Measurements from ENCODE around the gene SUGCT.

The SUGCT gene

DNA sequence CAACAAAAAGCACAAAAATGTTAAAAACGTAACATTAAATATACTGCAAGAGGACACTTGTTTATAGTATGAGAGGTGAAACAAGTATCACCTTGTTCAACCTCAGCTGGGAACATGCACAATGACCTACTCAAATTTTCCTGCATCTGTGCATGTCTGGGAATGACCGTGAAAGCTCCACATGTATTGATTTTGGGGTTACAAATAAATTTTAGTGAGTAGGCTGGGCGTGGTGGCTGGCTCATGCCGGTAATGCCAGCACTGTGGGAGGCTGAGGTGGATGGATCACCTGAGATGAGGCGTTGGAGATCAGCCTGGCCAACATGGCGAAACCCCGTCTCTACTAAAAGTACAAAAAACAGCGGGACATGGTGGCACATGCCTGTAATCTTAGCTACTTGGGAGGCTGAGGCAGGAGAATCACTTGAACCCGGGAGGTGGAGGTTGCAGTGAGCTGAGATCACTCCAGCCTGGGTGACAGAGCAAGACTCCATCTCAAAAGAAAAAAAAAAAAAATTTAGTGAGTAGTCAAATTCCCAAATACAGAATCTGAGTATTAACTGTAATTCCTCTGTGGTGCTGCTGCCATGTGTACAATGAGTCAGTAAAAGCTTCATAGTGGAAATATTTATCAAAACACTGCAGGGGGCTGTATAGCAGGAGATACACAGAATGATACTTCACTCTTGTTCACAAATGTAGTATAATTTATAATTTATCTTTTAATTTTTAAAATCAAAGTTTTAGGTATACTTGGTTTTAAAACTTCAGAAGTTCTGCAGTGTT is 41.1 kb downstream of the SUGCT start:
- no peaks in the 10 kb centered on the region for H3K27me3 ChIP-seq (ENCODE audit: control insufficient read depth, insufficient read depth, low read length)
- H3K9me3 ChIP-seq (ENCODE audit: control insufficient read depth, low read depth, low read length): no peaks in the 10 kb centered on the region
- no peak overlapping the region for H3K4me3 ChIP-seq (ENCODE audit: low read length)
- H3K4me1 ChIP-seq (ENCODE audit: control insufficient read depth, low read depth, low read length): no peaks in the 10 kb centered on the region
- H3K27ac ChIP-seq (ENCODE audit: low read length): no peak overlapping the region
- H3K36me3 ChIP-seq (ENCODE audit: control insufficient read depth, low read depth, low read length): no peaks in the 10 kb centered on the region
- no peak overlapping the region for H3K9ac ChIP-seq (ENCODE audit: low read length)

DNA sequence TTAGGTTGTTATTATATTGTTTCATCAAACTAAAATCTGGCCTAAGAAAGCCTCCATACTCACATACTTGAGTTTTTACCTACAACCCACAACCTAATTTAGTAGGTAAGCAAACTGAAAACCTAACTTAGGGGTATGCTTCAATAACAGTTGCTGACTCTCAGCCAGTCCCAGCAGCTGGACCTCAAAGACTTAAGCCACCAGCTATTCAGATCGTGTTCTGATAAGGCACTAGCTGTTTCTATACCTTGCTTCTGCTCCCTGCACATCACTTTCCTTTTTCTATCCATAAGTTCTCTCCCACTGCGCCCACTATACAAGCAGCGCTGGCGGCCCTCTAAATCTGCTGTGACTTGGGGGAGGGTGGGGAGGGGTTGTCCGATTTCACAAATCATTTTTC is 42.3 kb downstream of the SUGCT start:
- Histone ChIP-seq H3K4me3 (ENCODE audit: low read length) (no peak overlapping the region), H3K36me3 (ENCODE audit: control insufficient read depth, low read depth, low read length) (no peaks in the 10 kb centered on the region), H3K4me1 (ENCODE audit: control insufficient read depth, low read depth, low read length) (no peaks in the 10 kb centered on the region), H3K27ac (ENCODE audit: low read length) (no peak overlapping the region), H3K9me3 (ENCODE audit: control insufficient read depth, low read depth, low read length) (no peaks in the 10 kb centered on the region), H3K27me3 (ENCODE audit: control insufficient read depth, insufficient read depth, low read length) (no peaks in the 10 kb centered on the region), H3K9ac (ENCODE audit: low read length) (no peak overlapping the region)

DNA sequence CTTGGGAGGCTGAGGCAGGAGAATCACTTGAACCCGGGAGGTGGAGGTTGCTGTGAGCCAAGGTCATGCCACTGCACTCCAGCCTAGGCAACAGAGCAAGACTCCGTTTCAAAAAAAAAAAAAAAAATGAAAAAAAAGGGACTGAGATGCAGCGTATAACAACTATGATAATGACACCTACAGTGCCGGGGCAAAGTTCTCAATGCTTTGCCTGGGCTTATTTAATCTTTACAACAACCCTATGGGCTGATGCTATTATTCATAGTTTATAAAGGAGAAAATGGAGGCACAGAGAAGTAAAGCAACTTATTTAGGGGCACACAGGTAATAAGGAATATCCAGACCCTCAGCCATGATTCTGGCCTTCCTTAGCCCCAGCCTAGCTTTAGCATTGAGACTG is 47.6 kb downstream of the SUGCT start:
- Histone ChIP-seq H3K9me3 (ENCODE audit: control insufficient read depth, low read depth, low read length) (no peaks in the 10 kb centered on the region), H3K9ac (ENCODE audit: low read length) (no peak overlapping the region), H3K4me3 (ENCODE audit: low read length) (no peak overlapping the region), H3K36me3 (ENCODE audit: control insufficient read depth, low read depth, low read length) (no peaks in the 10 kb centered on the region), H3K27ac (ENCODE audit: low read length) (no peak overlapping the region), H3K4me1 (ENCODE audit: control insufficient read depth, low read depth, low read length) (no peaks in the 10 kb centered on the region), H3K27me3 (ENCODE audit: control insufficient read depth, insufficient read depth, low read length) (no peaks in the 10 kb centered on the region)

DNA sequence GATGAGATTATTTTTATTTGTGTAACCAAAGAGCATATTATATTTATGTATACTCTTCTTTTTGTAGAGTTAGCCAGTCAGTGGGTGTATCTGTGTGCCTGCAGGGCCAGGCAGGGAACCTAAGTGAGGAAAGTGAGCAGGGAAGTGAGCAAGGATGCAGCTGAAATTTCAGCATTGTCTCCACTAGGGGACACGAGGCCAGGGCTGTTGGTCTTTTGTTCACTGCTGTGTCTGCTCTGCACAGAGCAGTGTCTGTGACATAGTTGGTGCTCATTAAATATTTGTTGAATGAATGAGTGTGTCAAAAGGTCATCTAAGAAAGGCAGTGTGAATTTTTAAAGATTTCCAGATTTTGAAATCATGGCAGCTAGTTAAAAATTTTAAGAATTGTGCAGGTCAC is 51.8 kb downstream of the SUGCT start:
- H3K27ac ChIP-seq (ENCODE audit: low read length): no peak overlapping the region
- H3K9me3 ChIP-seq (ENCODE audit: control insufficient read depth, low read depth, low read length): no peaks in the 10 kb centered on the region
- no peak overlapping the region for H3K9ac ChIP-seq (ENCODE audit: low read length)
- no peaks in the 10 kb centered on the region for H3K27me3 ChIP-seq (ENCODE audit: control insufficient read depth, insufficient read depth, low read length)
- H3K36me3 ChIP-seq (ENCODE audit: control insufficient read depth, low read depth, low read length): no peaks in the 10 kb centered on the region
- no peak overlapping the region for H3K4me3 ChIP-seq (ENCODE audit: low read length)
- H3K4me1 ChIP-seq (ENCODE audit: control insufficient read depth, low read depth, low read length): no peaks in the 10 kb centered on the region

DNA sequence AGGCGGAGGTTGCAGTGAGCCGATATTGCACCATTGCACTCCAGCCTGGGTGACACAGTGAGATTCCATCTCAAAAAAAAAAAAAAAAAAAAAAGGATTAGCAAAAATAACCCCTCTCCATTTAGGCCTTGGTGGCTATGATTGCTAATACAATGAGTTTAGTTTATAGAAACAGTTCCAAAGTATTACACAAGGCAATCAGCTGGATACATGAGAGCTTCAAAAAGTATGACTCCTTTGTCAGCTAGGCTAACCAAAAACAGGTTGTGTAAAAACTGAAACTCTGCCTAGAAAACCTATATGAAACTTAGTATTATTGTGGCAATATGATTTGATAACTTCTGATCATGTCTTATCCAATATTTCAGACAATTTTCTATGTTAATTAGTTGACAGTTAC is 57.2 kb downstream of the SUGCT start:
- Histone ChIP-seq H3K36me3 (ENCODE audit: control insufficient read depth, low read depth, low read length) (no peaks in the 10 kb centered on the region), H3K9ac (ENCODE audit: low read length) (no peak overlapping the region), H3K27ac (ENCODE audit: low read length) (no peak overlapping the region), H3K9me3 (ENCODE audit: control insufficient read depth, low read depth, low read length) (no peaks in the 10 kb centered on the region), H3K4me1 (ENCODE audit: control insufficient read depth, low read depth, low read length) (no peaks in the 10 kb centered on the region), H3K27me3 (ENCODE audit: control insufficient read depth, insufficient read depth, low read length) (no peaks in the 10 kb centered on the region), H3K4me3 (ENCODE audit: low read length) (no peak overlapping the region)

DNA sequence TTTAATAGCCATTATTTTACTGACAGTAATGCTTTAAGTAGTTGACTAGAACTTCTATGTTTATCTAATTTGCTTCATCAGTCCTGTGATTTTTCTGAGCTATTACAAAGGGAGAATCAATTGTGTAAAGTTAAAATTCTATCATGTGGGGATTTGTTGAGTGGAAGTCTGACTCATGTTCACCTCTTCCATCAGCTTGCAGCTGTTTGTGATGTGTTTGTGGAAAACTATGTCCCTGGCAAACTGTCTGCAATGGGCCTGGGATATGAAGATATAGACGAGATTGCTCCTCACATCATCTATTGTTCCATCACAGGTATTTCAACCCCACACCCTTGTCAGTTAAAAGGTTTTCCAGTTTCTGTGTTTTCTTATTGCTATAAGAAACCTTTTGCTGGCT is 59.9 kb downstream of the SUGCT start:
- no peak overlapping the region for H3K4me3 ChIP-seq (ENCODE audit: low read length)
- no peaks in the 10 kb centered on the region for H3K36me3 ChIP-seq (ENCODE audit: control insufficient read depth, low read depth, low read length)
- no peaks in the 10 kb centered on the region for H3K9me3 ChIP-seq (ENCODE audit: control insufficient read depth, low read depth, low read length)
- H3K27ac ChIP-seq (ENCODE audit: low read length): no peak overlapping the region
- H3K4me1 ChIP-seq (ENCODE audit: control insufficient read depth, low read depth, low read length): no peaks in the 10 kb centered on the region
- H3K9ac ChIP-seq (ENCODE audit: low read length): no peak overlapping the region
- H3K27me3 ChIP-seq (ENCODE audit: control insufficient read depth, insufficient read depth, low read length): no peaks in the 10 kb centered on the region

DNA sequence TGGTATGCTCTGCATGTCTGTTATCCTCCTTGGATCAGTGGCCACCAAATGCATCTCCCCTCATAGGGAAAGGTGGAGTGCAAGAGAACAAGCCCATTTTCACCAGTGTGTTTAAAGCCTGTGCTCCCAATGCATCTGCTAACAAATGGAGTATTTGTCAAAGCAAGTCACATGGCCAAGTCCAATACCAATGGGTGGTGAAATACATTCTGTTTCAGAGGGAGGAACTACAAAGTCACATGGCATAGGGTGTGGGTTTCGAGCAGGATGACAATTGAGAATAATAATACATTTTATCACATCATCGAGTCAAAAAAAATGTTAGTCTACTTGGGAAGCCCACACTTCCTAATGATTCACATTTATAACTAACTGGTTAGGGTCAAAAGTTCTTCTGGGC is 62.7 kb downstream of the SUGCT start:
- H3K4me3 ChIP-seq (ENCODE audit: low read length): no peak overlapping the region
- no peaks in the 10 kb centered on the region for H3K4me1 ChIP-seq (ENCODE audit: control insufficient read depth, low read depth, low read length)
- no peaks in the 10 kb centered on the region for H3K36me3 ChIP-seq (ENCODE audit: control insufficient read depth, low read depth, low read length)
- no peak overlapping the region for H3K27ac ChIP-seq (ENCODE audit: low read length)
- no peak overlapping the region for H3K9ac ChIP-seq (ENCODE audit: low read length)
- H3K9me3 ChIP-seq (ENCODE audit: control insufficient read depth, low read depth, low read length): no peaks in the 10 kb centered on the region
- no peaks in the 10 kb centered on the region for H3K27me3 ChIP-seq (ENCODE audit: control insufficient read depth, insufficient read depth, low read length)

DNA sequence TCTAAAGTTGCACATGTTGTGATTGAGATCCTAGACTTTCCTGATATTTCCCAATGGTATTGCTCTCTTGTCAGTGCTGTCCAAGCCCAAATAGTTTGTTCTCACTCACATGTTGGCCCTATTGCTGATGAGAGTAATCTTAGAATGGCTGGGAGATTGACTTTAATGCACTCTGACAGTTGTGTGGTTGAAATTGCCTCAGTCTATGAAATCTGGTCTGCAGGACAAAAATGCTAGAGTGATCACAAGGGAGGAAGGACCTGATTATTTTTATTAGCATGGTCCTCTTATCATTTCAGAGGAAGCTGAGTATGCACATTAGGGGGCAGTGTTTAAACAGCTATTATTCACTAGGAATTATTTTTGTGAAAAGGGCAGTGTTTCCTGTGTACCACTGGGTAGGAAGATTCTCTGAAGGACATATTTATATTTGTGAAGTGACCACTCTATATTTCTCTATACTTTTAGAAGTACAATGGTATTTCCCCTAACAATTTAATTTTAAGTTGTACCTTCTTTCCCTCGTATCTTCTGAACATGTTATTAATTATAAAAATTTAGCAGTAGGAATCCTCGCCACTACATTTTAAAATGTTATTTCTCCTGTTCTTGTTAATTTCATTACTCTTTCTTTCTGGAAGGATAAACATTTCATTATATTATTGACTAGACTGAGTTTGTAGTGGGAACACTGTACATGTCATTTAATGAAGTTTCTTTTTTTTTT is 64.4 kb downstream of the SUGCT start:
- H3K4me1 ChIP-seq (ENCODE audit: control insufficient read depth, low read depth, low read length): no peaks in the 10 kb centered on the region
- no peak overlapping the region for H3K27ac ChIP-seq (ENCODE audit: low read length)
- no peaks in the 10 kb centered on the region for H3K9me3 ChIP-seq (ENCODE audit: control insufficient read depth, low read depth, low read length)
- no peaks in the 10 kb centered on the region for H3K36me3 ChIP-seq (ENCODE audit: control insufficient read depth, low read depth, low read length)
- no peak overlapping the region for H3K9ac ChIP-seq (ENCODE audit: low read length)
- no peak overlapping the region for H3K4me3 ChIP-seq (ENCODE audit: low read length)
- H3K27me3 ChIP-seq (ENCODE audit: control insufficient read depth, insufficient read depth, low read length): no peaks in the 10 kb centered on the region

DNA sequence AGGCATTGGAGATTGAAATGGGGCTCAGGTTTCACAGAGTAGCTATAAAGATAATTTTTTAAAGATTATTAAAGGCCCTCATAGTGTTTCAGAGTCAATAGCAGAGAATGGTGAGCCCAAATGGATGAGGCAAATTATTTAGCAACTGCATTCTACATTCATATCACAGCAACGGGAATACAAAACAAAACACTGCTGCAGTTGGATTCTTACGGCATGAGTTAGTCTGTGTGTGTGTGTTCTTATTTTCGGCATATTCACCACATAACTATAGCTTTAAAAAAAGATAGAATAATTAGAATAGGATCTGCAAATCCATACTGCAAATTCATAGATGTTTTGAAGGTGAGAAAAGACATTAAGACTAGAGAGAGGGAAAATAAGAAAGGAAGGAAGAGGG is 66.0 kb downstream of the SUGCT start:
- no peak overlapping the region for H3K4me3 ChIP-seq (ENCODE audit: low read length)
- H3K27me3 ChIP-seq (ENCODE audit: control insufficient read depth, insufficient read depth, low read length): no peaks in the 10 kb centered on the region
- H3K4me1 ChIP-seq (ENCODE audit: control insufficient read depth, low read depth, low read length): no peaks in the 10 kb centered on the region
- H3K9me3 ChIP-seq (ENCODE audit: control insufficient read depth, low read depth, low read length): no peaks in the 10 kb centered on the region
- no peaks in the 10 kb centered on the region for H3K36me3 ChIP-seq (ENCODE audit: control insufficient read depth, low read depth, low read length)
- no peak overlapping the region for H3K27ac ChIP-seq (ENCODE audit: low read length)
- no peak overlapping the region for H3K9ac ChIP-seq (ENCODE audit: low read length)

DNA sequence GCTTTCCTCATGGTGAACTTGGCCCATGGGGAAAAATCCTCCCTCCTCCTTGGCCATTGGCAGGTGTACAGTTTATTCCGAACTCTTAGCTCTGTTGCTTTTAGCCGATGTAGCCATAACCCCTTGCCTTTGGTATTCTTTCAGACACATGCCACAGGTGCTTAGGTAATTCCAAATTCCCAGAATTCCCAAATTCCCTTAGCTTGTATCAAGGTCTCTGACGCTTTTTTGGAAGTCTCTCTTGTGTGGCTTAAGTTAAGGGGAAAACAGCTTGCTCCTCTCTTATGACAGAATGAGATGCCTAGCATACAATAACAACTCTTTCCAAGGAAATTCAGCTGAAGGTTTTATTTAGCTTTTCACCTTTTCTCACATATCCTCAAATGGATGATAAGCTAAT is 68.0 kb downstream of the SUGCT start:
- Histone ChIP-seq H3K4me1 (ENCODE audit: control insufficient read depth, low read depth, low read length) (no peaks in the 10 kb centered on the region), H3K4me3 (ENCODE audit: low read length) (no peak overlapping the region), H3K9me3 (ENCODE audit: control insufficient read depth, low read depth, low read length) (no peaks in the 10 kb centered on the region), H3K36me3 (ENCODE audit: control insufficient read depth, low read depth, low read length) (no peaks in the 10 kb centered on the region), H3K27ac (ENCODE audit: low read length) (no peak overlapping the region), H3K9ac (ENCODE audit: low read length) (no peak overlapping the region), H3K27me3 (ENCODE audit: control insufficient read depth, insufficient read depth, low read length) (no peaks in the 10 kb centered on the region)

DNA sequence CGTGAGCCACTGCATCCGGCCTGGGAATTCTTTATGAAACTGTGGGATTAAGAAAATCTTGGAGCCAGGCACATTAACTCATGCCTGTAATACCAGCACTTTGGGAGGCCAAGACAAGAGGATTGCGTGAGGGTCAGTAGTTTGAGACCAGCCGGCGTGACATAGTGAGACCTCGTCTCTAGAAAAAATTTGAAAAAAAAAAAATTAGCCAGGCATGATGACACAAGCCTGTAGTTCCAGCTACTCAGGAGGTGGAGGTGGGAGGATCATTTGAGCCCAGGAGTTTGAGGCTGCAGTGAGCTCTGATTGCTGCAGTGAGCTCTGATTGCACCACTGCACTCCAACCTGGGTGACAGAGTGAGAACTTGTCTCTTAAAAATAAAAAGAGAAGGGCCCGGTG is 69.8 kb downstream of the SUGCT start:
- H3K36me3 ChIP-seq (ENCODE audit: control insufficient read depth, low read depth, low read length): no peaks in the 10 kb centered on the region
- H3K9ac ChIP-seq (ENCODE audit: low read length): no peak overlapping the region
- no peaks in the 10 kb centered on the region for H3K27me3 ChIP-seq (ENCODE audit: control insufficient read depth, insufficient read depth, low read length)
- H3K4me3 ChIP-seq (ENCODE audit: low read length): no peak overlapping the region
- no peak overlapping the region for H3K27ac ChIP-seq (ENCODE audit: low read length)
- no peaks in the 10 kb centered on the region for H3K4me1 ChIP-seq (ENCODE audit: control insufficient read depth, low read depth, low read length)
- no peaks in the 10 kb centered on the region for H3K9me3 ChIP-seq (ENCODE audit: control insufficient read depth, low read depth, low read length)

DNA sequence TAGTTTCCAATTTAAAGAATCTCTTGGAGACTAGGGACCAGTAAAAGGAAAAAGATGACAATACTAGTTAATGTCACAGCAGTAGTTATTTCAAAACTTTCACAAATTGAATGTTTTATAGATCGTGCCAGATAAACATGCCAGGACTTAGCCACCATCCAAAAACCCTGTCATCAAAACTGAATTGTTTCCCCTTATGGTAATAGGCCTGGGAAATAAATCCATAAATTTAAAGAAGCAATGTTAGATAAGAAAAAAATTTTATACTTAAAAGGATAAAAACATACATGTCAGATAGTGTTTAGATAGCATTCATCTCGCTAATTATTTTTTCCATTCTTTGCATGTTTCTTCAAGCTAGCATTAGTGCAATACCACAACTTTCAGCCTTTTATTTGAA is 71.2 kb downstream of the SUGCT start:
- H3K9ac ChIP-seq (ENCODE audit: low read length): no peak overlapping the region
- H3K9me3 ChIP-seq (ENCODE audit: control insufficient read depth, low read depth, low read length): no peaks in the 10 kb centered on the region
- no peak overlapping the region for H3K4me3 ChIP-seq (ENCODE audit: low read length)
- H3K27me3 ChIP-seq (ENCODE audit: control insufficient read depth, insufficient read depth, low read length): no peaks in the 10 kb centered on the region
- H3K36me3 ChIP-seq (ENCODE audit: control insufficient read depth, low read depth, low read length): no peaks in the 10 kb centered on the region
- H3K27ac ChIP-seq (ENCODE audit: low read length): no peak overlapping the region
- H3K4me1 ChIP-seq (ENCODE audit: control insufficient read depth, low read depth, low read length): no peaks in the 10 kb centered on the region
